ENCODE measurements around the gene MCM9. TPM values are rescaled to one million over a fixed set of nuclear protein-coding genes. Genes with fewer than 3 reads are reported as not detected.

Gene MCM9
- total and polyA plus RNA-seq, 2 experiments from 2014 or later, result 11.1 to 13.5 TPM

DNA sequence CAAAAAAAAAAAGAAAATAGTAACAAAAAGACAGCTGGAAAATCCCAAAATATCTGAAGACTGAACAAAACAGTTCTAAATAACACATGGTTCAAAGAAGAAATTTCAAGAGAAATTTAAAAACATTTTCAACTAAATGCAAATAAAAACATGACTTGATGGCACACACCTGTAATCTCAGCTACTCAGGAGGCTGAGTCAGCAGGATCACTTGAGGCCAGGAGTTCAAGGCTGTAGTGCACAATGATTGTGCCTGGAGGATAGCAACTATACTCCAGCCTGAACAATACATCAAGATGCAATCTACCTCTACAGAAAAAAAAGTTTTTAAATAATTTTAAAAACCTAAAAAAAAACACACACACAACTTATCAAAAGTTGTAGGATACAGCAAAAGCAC is 62.6 kb downstream of the MCM9 start:
- Histone ChIP-seq H3K9me3 (ENCODE audit: low read depth) (no peaks in the 10 kb centered on the region), H3K9me2 (replicated peaks; ENCODE audit: insufficient read depth) (no peaks in the 10 kb centered on the region), H2AFZ (no peak overlapping the region), H4K20me1 (ENCODE audit: insufficient read depth, poor library complexity, severe bottlenecking) (no peaks in the 10 kb centered on the region), H3K27me3 (no peaks in the 10 kb centered on the region), H3K4me1 (ENCODE audit: insufficient read depth) (no peaks in the 10 kb centered on the region), H3K27ac (no peak overlapping the region), H3K4me2 (no peak overlapping the region), H3K36me3 (replicated peaks; ENCODE audit: insufficient read depth, low read depth) (no peaks in the 10 kb centered on the region), H3K79me2 (peaks cover 49% of the 10 kb centered on the region), H3K4me3 (no peak overlapping the region)
- no peak for DNase-seq (ENCODE audit: low spot score)
- TF ChIP-seq, protein P1, sequence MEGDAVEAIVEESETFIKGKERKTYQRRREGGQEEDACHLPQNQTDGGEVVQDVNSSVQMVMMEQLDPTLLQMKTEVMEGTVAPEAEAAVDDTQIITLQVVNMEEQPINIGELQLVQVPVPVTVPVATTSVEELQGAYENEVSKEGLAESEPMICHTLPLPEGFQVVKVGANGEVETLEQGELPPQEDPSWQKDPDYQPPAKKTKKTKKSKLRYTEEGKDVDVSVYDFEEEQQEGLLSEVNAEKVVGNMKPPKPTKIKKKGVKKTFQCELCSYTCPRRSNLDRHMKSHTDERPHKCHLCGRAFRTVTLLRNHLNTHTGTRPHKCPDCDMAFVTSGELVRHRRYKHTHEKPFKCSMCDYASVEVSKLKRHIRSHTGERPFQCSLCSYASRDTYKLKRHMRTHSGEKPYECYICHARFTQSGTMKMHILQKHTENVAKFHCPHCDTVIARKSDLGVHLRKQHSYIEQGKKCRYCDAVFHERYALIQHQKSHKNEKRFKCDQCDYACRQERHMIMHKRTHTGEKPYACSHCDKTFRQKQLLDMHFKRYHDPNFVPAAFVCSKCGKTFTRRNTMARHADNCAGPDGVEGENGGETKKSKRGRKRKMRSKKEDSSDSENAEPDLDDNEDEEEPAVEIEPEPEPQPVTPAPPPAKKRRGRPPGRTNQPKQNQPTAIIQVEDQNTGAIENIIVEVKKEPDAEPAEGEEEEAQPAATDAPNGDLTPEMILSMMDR (IDR thresholded peaks at IDR 0.05; ENCODE audit: poor library complexity), result no peak
- TF ChIP-seq EZH2phosphoT487 (IDR thresholded peaks at IDR 0.05; ENCODE audit: low read depth, severe bottlenecking, unreplicated experiment) (no peak), EZH2 (IDR thresholded peaks at IDR 0.05; ENCODE audit: borderline replicate concordance) (no peak)

DNA sequence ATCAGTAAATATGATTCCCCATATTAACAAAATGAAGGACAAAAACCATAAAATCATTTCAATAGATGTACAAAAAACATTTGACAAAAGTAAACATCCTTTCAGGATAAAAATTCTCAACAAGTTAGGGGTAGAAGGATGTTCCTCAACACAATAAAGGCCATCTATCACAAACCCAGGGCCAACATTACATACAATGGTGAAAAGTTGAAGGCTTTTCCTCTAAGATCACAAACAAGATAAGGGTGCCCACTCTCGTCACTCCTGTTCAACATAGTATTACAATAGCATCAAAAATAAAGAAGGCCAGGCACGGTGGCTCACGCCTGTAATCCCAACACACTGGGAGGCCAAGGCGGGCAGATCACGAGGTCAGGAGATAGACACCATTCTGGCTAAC is 63.6 kb downstream of the MCM9 start:
- no peaks in the 10 kb centered on the region for H4K20me1 ChIP-seq (ENCODE audit: insufficient read depth, poor library complexity, severe bottlenecking)
- H3K9me2 ChIP-seq (replicated peaks; ENCODE audit: insufficient read depth), result no peaks in the 10 kb centered on the region
- no peak overlapping the region for H2AFZ ChIP-seq
- no peaks in the 10 kb centered on the region for H3K4me1 ChIP-seq (ENCODE audit: insufficient read depth)
- H3K27me3 ChIP-seq, result no peaks in the 10 kb centered on the region
- peaks cover 52% of the 10 kb centered on the region for H3K79me2 ChIP-seq
- no peak for DNase-seq (ENCODE audit: low spot score)
- no peaks in the 10 kb centered on the region for H3K36me3 ChIP-seq (replicated peaks; ENCODE audit: insufficient read depth, low read depth)
- no peaks in the 10 kb centered on the region for H3K9me3 ChIP-seq (ENCODE audit: low read depth)
- TF ChIP-seq, protein P1 (IDR thresholded peaks at IDR 0.05; ENCODE audit: poor library complexity), result no peak
- TF ChIP-seq EZH2 (IDR thresholded peaks at IDR 0.05; ENCODE audit: borderline replicate concordance) (no peak), EZH2phosphoT487 (IDR thresholded peaks at IDR 0.05; ENCODE audit: low read depth, severe bottlenecking, unreplicated experiment) (no peak)
- no peak overlapping the region for H3K4me2 ChIP-seq
- WGBS (ENCODE audit: low lambda C conversion rate, missing lambda C conversion rate), result 89% methylated on average over 5 of the region's 5 CpGs
- no peak overlapping the region for H3K4me3 ChIP-seq
- no peak overlapping the region for H3K27ac ChIP-seq

DNA sequence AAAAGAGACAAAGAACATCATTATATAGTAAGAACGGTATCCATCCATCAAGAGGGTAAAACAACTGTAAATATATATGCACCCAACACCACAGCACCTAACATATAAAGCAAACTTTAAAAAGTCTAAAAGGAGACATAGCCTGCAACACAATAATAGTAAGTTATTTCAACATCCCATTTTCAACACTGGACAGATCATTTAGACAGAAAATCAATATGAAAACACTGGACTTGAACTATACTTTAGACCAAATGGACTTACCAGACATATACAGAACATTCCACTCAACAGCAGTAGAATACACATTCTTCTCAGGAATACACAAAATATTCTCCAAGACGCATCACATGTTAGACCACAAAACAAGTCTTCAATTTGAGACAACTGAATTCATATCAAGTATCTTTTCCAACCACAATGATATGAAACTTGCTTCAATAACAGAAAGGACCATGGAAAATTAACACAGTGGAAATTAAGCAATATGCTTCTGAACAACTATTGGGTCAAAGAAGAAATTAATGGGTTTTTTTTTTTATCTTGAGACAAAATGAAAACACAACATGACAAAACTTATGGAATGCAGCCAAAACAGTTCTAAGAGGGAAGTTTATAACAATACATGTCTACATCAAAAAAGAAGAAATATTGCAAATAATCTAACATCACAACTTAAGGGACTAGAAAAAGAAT is 64.9 kb downstream of the MCM9 start:
- Histone ChIP-seq H4K20me1 (ENCODE audit: insufficient read depth, poor library complexity, severe bottlenecking) (no peaks in the 10 kb centered on the region), H3K4me3 (no peak overlapping the region), H3K79me2 (peaks cover 54% of the 10 kb centered on the region), H3K9me2 (replicated peaks; ENCODE audit: insufficient read depth) (no peaks in the 10 kb centered on the region), H3K4me2 (no peak overlapping the region), H3K9me3 (ENCODE audit: low read depth) (no peaks in the 10 kb centered on the region), H3K4me1 (ENCODE audit: insufficient read depth) (no peaks in the 10 kb centered on the region), H3K36me3 (replicated peaks; ENCODE audit: insufficient read depth, low read depth) (no peaks in the 10 kb centered on the region), H3K27me3 (no peaks in the 10 kb centered on the region), H2AFZ (no peak overlapping the region), H3K27ac (no peak overlapping the region)
- 94% methylated on average over 2 of the region's 2 CpGs for WGBS (ENCODE audit: low lambda C conversion rate, missing lambda C conversion rate)
- no peak for TF ChIP-seq EZH2phosphoT487 (IDR thresholded peaks at IDR 0.05; ENCODE audit: low read depth, severe bottlenecking, unreplicated experiment)
- TF ChIP-seq EZH2 (IDR thresholded peaks at IDR 0.05; ENCODE audit: borderline replicate concordance), result no peak
- TF ChIP-seq, protein P1 (IDR thresholded peaks at IDR 0.05; ENCODE audit: poor library complexity), result no peak
- DNase-seq (ENCODE audit: low spot score), result no peak
